Measurements from ENCODE around the gene ZC3H13.
"Not testable (repeated sequence)": the region's sequence is repeated elsewhere in the genome, so short reads cannot be mapped to it uniquely, and the experiment has no call there.

Gene ZC3H13

DNA sequence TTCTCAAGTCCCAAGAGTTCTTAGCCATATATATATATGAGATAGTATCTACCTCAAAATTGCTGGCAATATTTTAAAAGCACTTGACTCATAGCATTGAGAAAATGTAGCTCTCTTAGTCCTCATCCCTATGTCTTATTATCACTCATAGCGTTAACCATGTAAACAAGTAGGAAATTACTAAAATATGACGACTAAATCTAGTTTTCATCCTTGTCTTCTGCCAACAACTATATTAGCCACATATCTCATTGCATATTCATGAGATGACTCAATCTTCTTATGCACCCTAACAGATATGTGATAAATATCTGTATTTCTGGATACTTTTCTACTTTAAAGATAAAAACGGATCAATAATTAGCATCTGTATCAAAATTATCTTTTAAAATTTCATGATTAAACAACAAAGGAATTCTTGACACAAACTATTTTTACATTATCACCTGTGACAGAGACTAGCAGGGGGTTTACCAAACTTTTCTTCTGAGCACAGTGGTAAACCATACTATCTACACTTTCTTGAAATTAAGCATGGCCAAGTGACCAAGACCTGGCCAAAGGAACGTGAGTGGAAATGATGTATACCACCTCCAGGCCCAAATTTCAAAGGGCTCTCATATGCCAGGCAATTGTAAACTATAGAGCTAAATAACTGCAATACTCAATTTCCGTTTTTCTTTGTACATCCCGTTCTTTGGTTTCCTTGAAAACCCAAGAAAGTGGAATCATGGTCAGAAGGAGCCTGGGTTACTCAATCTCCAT, 45.7 kb downstream of the ZC3H13 start:
- no peak for DNase-seq

DNA sequence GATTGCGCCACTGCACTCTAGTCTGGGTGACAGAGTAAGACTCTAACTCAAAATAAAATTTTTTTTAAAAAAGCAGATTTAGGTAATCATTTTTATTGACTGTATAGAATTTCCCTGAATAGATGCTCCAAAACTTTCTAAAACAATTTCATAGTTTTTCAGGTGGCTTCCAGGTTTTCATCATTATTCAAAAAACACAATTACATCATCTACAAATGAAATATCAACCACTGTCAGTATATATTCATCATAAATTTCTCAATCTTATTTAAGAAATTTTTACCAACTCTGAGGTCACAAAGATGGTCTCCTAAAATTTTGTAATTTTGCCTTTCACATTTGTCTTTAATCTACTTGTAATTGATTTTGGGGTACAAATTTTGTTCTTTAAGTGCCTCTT, 48.1 kb downstream of the ZC3H13 start:
- DNase-seq, result no peak

DNA sequence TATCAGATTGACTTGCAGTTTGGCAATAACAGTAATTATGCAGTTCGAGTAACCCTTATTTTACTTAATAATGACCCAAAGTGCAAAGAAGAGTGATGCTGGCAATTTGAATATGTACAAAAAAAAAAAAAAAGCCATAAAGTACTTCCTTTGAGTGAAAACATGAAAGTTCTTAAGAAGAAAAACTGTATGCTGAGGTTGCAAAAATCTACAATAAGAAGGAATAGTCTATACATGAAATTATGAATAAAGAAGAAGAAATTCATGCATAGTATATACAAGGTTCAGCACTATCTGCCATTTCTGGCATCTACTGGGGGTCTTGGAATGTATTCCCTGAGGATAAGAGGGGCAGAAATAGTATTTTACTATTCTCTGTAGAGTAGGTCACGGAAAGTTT, 55.9 kb downstream of the ZC3H13 start:
- DNase-seq, result no peak

DNA sequence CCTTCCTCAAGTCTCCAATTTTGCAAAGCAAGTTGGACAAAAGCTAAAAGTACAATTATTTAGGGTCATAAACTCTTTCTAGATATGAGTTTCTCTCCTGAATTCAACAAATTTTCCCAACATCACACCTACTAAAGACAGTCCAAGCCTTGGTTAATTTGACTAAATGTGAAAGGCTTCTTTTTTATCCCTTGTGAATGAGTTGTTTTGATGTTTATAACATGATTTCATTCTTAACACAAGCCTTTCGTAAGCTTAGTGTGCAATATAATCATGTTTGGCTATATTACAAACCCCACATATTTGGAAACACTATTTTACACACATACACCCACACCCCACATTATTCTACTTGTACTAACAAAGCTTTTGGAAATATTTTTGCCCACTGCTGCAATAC, 57.3 kb downstream of the ZC3H13 start:
- DNase-seq, result no peak

DNA sequence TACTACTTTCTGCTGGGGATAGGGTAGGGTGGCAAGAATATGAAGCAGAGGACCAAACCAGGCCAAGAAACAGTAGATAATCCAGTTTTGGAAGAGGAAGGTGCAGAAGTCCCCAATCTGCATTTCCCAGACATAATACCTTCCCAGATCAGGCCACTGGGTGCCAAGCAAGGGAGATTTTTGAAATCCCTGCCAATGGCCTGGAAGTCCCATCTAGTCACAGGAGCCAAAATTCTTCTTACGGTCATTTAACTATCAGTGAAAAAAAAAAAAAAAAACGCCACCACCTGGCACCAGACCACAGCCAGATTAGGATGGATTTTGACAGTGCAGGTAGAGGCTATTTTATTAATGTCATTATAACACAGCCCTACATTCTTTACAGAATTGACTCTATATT, 57.8 kb downstream of the ZC3H13 start:
- DNase-seq, result no peak

GRCh38 chr13:45989607-45990006, 62.9 kb downstream of the ZC3H13 start:
- DNase-seq, result no peak

DNA sequence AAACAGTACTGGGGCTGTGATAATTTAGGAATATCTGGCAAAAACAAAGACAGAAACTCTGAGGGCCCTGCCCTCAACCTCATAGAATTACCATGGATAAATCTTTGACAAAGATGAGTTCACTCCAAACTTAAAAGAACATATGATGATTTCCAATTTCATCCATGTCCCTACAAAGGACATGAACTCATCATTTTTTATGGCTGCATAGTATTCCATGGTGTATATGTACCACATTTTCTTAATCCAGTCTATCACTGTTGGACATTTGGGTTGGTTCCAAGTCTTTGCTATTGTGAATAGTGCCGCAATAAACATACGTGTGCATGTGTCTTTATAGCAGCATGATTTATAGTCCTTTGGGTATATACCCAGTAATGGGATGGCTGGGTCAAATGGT, 71.4 kb downstream of the ZC3H13 start:
- not testable (repeated sequence) for DNase-seq

- DNase-seq, result no peak
Observed at GRCh38 chr13:45975337-45975736, 77.2 kb downstream of the ZC3H13 start.

GRCh38 chr13:45974500-45974899, 78.0 kb downstream of the ZC3H13 start:
- no peak for DNase-seq

DNA sequence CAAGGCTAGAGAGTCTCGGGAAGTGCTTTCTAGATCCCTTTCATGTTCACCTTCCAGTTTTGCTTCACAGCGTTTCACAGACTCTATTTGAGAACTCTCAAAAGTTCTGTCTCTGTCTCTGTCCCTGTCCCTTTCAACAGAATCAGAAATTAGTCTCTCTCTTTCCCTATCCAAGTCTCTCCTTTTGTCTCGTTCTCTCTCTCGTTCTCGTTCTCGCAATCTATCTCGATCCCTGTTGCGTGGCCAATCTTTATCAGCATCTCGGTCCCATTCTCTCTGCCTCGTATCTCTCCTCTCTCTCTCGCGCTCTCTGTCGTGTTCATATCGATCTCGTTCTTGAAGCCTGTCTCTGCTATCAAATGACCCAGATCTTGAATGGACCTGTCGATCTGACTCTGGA, 85.0 kb downstream of the ZC3H13 start:
- no peak for DNase-seq

DNA sequence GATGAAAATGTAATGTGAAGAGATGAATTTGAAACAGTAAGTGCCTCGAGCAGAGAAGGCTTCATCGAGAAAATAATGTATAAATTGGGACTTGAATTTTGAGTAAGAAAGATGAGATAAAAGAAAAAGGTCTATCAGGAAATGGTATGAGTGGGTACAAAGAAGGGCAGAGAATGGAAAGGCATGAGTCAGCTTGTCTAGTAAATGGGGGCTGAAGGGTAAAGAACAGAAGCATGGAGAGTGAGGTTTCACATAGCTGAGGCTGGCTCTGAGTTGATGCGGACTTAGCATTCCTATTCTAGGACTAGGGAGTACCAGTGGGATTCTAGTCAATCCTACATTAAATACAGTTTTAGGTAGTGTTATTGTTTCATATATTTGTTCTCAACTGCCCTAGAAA, 85.8 kb downstream of the ZC3H13 start:
- no peak for DNase-seq

- no peak for DNase-seq
Observed at GRCh38 chr13:45961468-45961867, 91.1 kb downstream of the ZC3H13 start.

GRCh38 chr13:45954836-45955800, 97.4 kb downstream of the ZC3H13 start:
- DNase-seq, result no peak

DNA sequence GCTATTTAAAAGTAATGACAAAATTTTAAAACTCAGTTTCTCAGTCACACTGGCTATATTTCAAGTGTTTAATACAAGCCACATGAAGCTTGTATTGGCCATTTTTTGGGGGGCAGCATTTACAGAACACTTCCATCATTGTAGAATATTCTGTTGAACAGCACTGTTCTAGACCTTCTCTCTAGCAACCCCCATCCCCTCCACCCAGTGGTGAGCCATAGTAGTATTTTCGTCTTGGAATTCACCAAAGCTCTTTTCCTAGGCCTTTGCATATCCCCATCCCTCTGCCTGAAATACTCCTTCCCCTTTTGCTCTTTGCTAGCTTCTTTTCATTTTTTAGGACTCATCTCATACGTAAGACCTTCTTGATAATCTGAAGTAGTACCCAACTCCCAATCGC, 99.5 kb downstream of the ZC3H13 start:
- no peak for DNase-seq

DNA sequence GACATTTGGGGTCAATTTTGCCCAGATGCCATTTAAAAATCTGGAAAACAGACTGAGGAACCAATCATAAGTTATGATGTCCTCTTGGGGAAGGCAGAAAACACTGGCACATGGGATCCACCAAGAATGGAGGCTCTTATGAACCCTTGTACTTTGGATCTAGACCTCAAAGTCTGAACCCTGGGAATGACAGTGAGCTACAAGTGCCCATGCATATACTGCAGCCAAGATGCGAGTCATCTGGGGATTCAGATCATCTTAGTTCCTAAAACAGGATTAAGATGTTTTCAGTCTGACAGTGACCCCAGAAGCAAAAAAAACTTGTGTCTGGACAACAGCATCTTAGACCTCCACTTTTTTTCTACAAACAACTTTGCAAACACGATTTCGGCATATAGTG, 100.8 kb downstream of the ZC3H13 start:
- no peak for DNase-seq

GRCh38 chr13:45951166-45951565, 101.4 kb downstream of the ZC3H13 start:
- no peak for DNase-seq

DNA sequence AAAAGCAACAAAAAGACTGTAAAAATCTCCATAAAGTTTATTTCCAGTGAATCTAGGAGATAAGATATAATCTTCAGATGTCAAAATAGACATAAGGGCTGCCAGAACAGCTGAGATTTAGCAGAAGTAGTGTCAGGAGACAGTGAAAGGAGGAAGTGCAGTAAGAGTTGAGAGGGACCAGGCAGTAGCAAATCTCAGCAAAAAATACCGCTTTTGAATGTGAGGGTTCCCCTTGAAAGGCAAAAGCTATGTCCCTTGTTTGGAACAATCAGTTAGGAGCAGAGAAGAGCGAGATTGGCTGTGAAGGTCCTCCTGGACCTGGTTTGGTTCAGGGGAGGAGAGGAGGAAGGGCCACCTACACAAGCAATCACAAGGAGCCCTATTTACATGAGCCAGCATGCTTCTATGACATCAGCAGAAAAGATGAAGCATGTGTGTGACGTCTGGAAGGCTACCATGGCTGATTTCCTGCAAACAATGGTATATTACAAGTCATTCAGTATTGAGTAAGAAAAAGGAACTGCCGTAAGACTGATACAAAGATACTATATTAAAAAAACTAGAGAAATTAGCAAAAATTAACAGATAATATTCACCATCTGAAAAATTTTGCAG, 102.1 kb downstream of the ZC3H13 start:
- no peak for DNase-seq

- DNase-seq, result no peak
Observed at GRCh38 chr13:45949161-45949560, 103.4 kb downstream of the ZC3H13 start.

DNA sequence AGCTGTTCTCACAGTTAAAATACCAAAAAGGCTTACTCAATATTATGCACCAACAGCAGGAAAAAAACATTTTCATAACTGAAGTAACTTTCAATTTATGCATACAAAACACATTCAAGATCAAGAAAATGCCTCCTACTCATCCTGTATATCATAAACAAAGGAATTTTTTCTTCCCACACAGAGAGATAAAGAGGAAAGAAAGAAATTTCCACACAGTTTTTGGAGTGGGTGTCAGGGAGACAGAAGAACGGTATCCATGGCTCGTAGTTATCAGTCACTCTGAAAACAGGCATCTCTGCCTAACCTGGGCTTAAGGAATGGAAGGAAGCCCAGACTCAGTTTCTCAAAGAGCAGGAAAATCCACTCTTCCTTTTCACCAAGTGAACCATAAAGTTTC, 108.6 kb downstream of the ZC3H13 start:
- DNase-seq, result no peak

GRCh38 chr13:45943120-45943519, 109.4 kb downstream of the ZC3H13 start:
- DNase-seq, result no peak

- DNase-seq, result no peak
Observed at GRCh38 chr13:45941261-45941660, 111.3 kb downstream of the ZC3H13 start.

DNA sequence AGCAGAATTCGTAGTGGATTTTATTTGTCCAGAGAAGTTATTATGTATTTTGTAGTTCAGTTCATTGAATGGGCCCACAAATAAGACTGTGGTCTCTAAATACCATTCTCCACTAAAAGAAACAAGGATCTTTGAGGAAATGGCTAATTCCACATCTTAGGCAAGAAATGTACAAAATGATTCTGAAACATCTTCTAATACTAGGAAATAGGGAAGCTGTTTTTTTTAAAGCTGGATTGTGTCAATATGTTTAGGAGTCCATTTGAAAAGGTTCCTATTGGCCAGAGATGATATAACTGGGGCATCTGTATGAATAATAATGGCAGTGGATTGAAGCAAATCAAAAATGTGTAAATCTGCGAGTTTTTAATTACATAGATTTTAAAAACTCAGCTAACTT, 112.5 kb downstream of the ZC3H13 start:
- DNase-seq, result no peak

DNA sequence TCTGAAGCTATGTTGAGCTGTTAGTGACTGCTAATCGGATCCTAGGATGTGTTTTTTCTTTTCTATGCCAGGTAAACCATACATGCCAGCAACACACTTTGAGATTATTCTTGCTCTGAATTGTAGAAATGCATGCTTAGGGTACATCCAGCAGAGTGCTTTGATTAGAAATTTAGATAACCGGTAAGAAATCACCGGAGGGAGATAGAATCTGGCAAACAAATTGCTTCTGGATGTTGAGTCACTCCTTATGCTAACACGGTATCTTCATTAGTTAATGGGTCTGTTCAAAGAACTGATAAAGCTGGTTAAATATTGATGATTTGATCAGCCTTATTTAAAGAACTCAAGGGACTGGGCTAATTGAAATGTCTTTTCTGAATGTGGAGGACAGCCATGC, 115.9 kb downstream of the ZC3H13 start:
- DNase-seq, result no peak

- DNase-seq, result no peak
Observed at GRCh38 chr13:45934283-45934682, 118.3 kb downstream of the ZC3H13 start.

Measured in NCI-H774 (cell line).